ENCODE measurements around the gene NUDT14. TPM values are rescaled to one million over a fixed set of nuclear protein-coding genes. Genes with fewer than 3 reads are reported as not detected.

NUDT14 gene
- total and polyA plus RNA-seq, 7 donors: 14.7 to 45.4 (median 23.3) TPM

DNA sequence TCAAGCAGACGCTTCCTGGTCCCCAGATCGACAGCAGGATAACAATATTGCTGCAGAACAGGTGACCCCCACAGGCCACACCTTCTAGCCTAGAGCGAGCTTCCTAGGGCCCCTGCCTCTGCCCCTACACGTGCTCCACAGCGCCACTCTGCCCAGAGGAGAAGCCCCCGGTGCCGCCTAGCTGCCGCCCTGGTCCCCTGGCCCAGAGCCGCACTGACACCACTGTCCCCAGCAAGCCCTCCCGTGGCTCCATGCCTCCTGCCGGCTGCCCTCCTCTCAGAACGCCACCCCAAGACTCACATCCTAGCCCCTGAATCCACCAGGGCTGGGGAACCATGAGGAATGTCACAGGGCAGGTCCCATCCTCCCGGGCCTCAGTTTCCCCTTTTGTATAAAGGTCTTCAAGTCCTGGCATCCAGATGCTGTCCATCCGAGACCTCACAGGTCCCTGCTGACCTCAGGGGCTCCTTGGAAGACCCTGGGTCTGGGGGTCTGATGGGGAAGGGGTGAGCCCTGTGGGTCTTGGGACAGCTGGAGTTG lies 43.6 kb downstream of the NUDT14 start:
- H3K27ac ChIP-seq: no peak overlapping the region
- intact Hi-C loops (cut with DNase I): no loop called here
- H3K4me3 ChIP-seq: no peak overlapping the region
- TF ChIP-seq, protein P1, sequence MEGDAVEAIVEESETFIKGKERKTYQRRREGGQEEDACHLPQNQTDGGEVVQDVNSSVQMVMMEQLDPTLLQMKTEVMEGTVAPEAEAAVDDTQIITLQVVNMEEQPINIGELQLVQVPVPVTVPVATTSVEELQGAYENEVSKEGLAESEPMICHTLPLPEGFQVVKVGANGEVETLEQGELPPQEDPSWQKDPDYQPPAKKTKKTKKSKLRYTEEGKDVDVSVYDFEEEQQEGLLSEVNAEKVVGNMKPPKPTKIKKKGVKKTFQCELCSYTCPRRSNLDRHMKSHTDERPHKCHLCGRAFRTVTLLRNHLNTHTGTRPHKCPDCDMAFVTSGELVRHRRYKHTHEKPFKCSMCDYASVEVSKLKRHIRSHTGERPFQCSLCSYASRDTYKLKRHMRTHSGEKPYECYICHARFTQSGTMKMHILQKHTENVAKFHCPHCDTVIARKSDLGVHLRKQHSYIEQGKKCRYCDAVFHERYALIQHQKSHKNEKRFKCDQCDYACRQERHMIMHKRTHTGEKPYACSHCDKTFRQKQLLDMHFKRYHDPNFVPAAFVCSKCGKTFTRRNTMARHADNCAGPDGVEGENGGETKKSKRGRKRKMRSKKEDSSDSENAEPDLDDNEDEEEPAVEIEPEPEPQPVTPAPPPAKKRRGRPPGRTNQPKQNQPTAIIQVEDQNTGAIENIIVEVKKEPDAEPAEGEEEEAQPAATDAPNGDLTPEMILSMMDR (IDR thresholded peaks at IDR 0.05): no peak
- DNase-seq: no peak
- H3K9me3 ChIP-seq: peaks cover 11% of the 10 kb centered on the region
- H3K4me1 ChIP-seq: no peaks in the 10 kb centered on the region
- 81 to 86% (median 84%) methylated on average over 13 to 14 of the region's 14 CpGs for WGBS, 3 donors
- H3K36me3 ChIP-seq (ENCODE audit: insufficient read depth in 1 of 2, low read depth in 1 of 2): peaks cover 0 to 23% of the 10 kb centered on the region in 2 donors
- ATAC-seq: no peak
- no peaks in the 10 kb centered on the region for H3K27me3 ChIP-seq (ENCODE audit: insufficient read depth in 3 of 3, low read length in 2 of 3)

DNA sequence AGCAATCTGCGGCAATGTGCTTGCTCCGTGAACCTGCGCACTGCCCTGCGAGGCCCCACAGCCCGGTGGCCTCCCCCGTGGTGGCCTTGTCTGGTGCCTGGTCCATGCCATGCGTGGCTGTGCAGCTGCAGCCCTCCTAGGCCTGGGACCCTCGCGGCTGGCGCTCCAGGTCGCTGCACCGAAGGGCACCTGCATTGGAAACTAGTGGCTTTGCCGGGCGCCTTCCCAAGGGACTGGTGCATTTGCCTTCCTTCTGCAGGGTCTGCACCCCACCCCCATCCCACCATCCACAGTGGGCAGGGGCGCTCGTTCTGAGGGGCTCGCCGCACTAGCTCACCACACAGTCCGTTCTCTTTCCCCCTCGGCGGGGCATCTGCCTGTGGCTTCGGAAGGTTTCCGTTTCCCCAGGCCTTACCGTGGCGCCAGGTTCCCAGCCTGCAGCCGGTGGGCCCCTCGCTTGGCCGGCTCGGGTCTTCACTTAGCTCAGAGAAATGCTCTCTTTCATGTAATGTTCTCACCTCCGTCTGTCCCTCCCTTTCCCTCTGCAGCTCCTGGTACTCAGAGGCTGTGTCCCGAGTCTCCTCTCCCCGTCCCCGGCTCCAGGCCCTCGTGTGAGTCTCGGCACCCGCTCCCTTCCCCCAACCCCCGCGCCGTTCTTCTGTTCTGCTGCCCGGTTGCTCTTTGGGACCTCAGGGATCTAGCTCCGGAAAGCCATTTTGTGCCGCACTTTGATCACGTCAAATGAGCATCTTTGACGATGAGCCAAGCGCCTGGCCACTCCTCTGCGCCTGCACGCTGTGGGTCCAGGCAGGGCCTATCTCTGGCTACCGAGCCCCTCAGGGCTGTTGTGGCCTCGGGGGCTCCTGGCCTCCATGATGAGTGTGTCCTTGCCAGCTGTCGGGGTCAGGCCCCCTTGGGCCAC lies 44.5 kb downstream of the NUDT14 start:
- DNase-seq (no peak), ATAC-seq (no peak)
- Histone ChIP-seq H3K36me3 (ENCODE audit: insufficient read depth in 1 of 2, low read depth in 1 of 2) (peaks cover 0 to 14% of the 10 kb centered on the region in 2 donors), H3K27me3 (ENCODE audit: insufficient read depth in 3 of 3, low read length in 2 of 3) (no peaks in the 10 kb centered on the region), H3K27ac (no peak overlapping the region), H3K4me1 (no peaks in the 10 kb centered on the region), H3K4me3 (no peak overlapping the region), H3K9me3 (peaks cover 11% of the 10 kb centered on the region)
- TF ChIP-seq, protein P1 (IDR thresholded peaks at IDR 0.05): no peak
- intact Hi-C loops (cut with DNase I): no loop called here
- WGBS, 3 donors: 77 to 78% (median 77%) methylated on average over 49 to 50 of the region's 50 CpGs

DNA sequence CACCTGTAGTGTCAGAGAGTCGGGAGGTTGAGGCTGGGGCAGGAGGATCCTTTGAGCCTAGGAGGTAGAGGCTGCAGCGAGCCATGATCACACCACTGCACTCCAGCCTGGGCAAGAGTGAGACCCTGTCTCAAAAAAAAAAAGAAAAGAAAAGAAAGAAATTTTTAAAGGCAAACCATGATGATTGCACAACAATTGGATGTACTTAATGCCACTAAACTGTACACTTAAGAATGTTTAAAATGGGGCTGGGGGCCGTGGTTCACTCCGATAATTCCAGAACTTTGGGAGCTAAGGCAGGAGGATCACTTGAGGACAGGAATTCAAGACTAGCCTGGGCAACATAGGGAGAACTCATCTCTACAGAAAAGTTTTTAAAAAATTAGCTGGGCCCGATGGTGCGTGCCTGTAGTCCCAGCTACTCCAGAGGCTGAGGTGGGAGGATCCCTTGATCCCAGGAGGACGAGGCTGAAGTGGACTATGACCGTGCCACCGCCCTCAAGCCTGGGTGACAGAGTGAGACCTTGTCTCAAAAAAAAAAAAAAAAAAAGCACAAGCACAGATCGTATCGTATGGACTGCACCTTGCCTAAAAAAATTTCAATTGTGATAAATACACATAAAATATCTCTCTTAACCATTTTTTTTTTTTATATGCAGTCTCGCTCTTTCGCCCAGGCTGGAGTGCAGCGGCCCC lies 45.3 kb downstream of the NUDT14 start:
- intact Hi-C loops (cut with DNase I): no loop called here
- Histone ChIP-seq H3K4me1 (no peaks in the 10 kb centered on the region), H3K27me3 (ENCODE audit: insufficient read depth in 3 of 3, low read length in 2 of 3) (no peaks in the 10 kb centered on the region), H3K36me3 (ENCODE audit: insufficient read depth in 1 of 2, low read depth in 1 of 2) (peaks cover 0 to 6% of the 10 kb centered on the region in 2 donors), H3K9me3 (peaks cover 11% of the 10 kb centered on the region), H3K27ac (no peak overlapping the region), H3K4me3 (no peak overlapping the region)
- 87 to 89% (median 89%) methylated on average over 14 of the region's 14 CpGs for WGBS, 3 donors
- TF ChIP-seq, protein P1 (IDR thresholded peaks at IDR 0.05): no peak
- ATAC-seq (no peak), DNase-seq (no peak)

DNA sequence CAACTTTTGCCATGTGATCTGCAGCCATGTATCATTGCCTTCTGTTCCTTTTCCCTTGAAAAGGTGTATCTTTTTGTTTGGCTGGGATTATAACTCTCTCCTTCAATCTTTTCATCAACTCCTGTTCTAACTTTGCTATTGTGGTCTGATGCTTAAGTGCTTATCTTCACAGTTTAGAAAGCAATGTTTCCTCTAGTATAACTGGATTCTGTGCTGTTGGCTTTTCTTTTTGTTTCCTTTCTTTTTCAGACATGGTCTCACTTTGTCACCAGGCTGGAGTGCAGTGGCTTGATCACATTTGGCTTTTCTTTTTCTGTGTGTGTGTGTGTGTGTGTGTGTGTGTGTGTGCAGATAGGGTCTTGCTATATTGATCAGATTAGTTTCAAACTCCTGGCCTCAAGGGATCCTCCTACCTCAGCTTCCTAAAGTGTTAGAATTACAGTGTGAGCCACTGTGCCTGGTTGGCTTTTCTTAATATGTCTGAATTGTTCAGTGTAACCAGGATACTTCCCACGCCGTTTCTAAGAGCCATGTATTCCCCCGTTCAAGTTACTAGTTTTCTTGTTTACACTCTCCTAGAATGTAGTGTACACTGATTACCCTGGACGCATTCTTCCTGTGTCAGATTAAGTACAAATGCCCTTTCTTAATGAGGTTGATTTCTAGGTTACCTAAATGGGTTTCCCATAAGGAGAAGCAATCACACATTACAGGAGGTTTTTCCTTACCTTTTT lies 48.0 kb downstream of the NUDT14 start:
- no peak overlapping the region for H3K27ac ChIP-seq
- no peaks in the 10 kb centered on the region for H3K27me3 ChIP-seq (ENCODE audit: insufficient read depth in 3 of 3, low read length in 2 of 3)
- H3K36me3 ChIP-seq (ENCODE audit: insufficient read depth in 1 of 2, low read depth in 1 of 2): no peaks in the 10 kb centered on the region
- ATAC-seq: no peak
- no peak overlapping the region for H3K4me3 ChIP-seq
- H3K4me1 ChIP-seq: no peaks in the 10 kb centered on the region
- TF ChIP-seq, protein P1 (IDR thresholded peaks at IDR 0.05): no peak
- WGBS, 3 donors: 37 to 43% (median 40%) methylated on average over 4 of the region's 4 CpGs
- intact Hi-C loops (cut with DNase I): no loop called here
- DNase-seq: no peak
- peaks cover 5% of the 10 kb centered on the region for H3K9me3 ChIP-seq

All from psoas muscle (tissue), 8 donors.